GM12891 (cell line): ENCODE results near the gene DUSP15.

Experiments used
- POLR2A ChIP-seq: IDR thresholded peaks from 2 replicates; pipeline ENCODE4 v1.6.1; 2011; ENCODE audit warnings: low read depth, low read length, control low read depth
- TAF1 ChIP-seq: IDR thresholded peaks from 2 replicates; pipeline ENCODE4 v1.6.1; 2011; ENCODE audit warnings: low read depth, low read length, control low read depth

DNA sequence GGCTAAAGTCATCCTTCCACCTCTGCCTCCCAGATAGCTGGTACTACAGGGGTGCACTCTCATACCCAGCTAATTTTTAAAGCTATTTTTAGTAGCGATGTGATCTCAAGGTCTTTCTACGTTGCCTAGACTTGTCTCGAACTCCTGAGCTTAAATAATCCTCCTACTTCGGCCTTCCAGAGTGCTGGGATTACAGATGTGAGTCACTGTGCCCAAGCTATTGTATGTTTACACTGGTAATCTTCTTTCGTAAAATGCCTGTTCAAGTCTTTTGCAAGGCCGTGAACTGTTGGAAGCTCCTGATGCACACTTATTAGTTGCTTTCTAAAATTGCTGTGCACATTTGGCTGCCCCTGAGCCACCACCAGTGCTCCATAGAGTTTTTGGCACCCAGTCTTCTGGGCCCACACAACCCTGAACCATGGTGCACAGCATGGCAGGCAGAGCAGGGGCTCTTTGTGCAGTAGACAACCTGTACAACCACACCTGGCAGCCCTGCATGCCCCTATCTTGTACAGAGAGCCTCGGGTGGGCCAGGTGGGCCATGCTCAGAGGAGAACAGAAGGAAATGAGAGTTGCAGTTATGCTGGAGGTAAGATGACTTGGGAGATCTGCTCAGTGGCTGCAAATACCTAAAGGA lies 48.3 kb upstream of the DUSP15 start:
- TF ChIP-seq POLR2A: no peak
- no peak for TF ChIP-seq TAF1
